ENCODE measurements around the gene SND1. TPM values are rescaled to one million over a fixed set of nuclear protein-coding genes. Genes with fewer than 3 reads are reported as not detected.
A peak's percentile ranks its signal among the peaks of the same experiment; 100 is the strongest.

Gene SND1
- total RNA-seq, 1 experiment from 2014 or later = 218 TPM

DNA sequence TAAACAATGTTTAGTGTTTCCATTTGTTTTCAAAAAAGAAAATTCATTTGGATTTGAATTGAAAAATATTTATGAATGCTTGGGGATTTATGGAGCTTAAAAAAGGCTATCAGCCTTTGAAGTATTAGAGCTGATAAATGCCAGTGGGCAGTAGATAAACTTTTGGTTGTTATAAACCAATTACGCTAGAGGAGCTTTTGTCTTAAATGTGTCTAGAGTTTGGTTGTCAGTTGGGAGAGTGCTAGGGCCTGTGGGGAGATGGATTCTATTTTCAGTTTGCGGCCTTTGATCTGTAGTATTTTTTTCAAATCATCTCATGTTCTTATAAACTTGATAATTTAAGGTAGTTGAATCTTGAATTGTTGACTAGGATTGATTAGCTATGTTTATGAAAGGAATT lies 104.0 kb downstream of the SND1 start:
- no peak overlapping the region for H3T11ph ChIP-seq (ENCODE audit: low read length)
- no peak overlapping the region for H3K9ac ChIP-seq (ENCODE audit: extremely low read depth, insufficient read length, low read length)
- TF ChIP-seq, protein P1, sequence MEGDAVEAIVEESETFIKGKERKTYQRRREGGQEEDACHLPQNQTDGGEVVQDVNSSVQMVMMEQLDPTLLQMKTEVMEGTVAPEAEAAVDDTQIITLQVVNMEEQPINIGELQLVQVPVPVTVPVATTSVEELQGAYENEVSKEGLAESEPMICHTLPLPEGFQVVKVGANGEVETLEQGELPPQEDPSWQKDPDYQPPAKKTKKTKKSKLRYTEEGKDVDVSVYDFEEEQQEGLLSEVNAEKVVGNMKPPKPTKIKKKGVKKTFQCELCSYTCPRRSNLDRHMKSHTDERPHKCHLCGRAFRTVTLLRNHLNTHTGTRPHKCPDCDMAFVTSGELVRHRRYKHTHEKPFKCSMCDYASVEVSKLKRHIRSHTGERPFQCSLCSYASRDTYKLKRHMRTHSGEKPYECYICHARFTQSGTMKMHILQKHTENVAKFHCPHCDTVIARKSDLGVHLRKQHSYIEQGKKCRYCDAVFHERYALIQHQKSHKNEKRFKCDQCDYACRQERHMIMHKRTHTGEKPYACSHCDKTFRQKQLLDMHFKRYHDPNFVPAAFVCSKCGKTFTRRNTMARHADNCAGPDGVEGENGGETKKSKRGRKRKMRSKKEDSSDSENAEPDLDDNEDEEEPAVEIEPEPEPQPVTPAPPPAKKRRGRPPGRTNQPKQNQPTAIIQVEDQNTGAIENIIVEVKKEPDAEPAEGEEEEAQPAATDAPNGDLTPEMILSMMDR (conservative IDR thresholded peaks at IDR 0.05) = no peak
- 0 out of 2 replicates have a peak, but pooled peaks cover 2% of the 10 kb centered on the region for H3K4me1 ChIP-seq (ENCODE audit: insufficient read depth, low read length)
- no peak overlapping the region for H3K23ac ChIP-seq (ENCODE audit: insufficient read length, low read depth, low read length)
- H3K79me1 ChIP-seq (ENCODE audit: insufficient read depth, low read depth, low read length, poor library complexity, severe bottlenecking) = no peaks in the 10 kb centered on the region
- H3K9me3 ChIP-seq (ENCODE audit: control insufficient read depth, low read depth, low read length) = no peaks in the 10 kb centered on the region
- no peaks in the 10 kb centered on the region for H3K9me3 Mint-ChIP-seq
- H3K79me2 ChIP-seq (ENCODE audit: insufficient read depth, low read length) = peaks cover 6% of the 10 kb centered on the region; the same call in 1 of the 2 replicates
- no peak overlapping the region for H2BK20ac ChIP-seq (ENCODE audit: low read depth, low read length, poor library complexity, severe bottlenecking)
- no peak overlapping the region for H3K4me3 Mint-ChIP-seq
- no peak overlapping the region for H3K27ac ChIP-seq (ENCODE audit: insufficient read length, low read depth, low read length)
- no peaks in the 10 kb centered on the region for H3K27me3 Mint-ChIP-seq (ENCODE audit: low read depth)
- H3K56ac ChIP-seq (ENCODE audit: insufficient read length, low read depth, low read length) = no peak overlapping the region
- no peak overlapping the region for H3K14ac ChIP-seq (ENCODE audit: insufficient read depth, low read length)
- H2BK5ac ChIP-seq (ENCODE audit: insufficient read length, low read length) = no peak overlapping the region
- H3K36me3 Mint-ChIP-seq (ENCODE audit: insufficient read depth in 1 of 3, low read depth in 3 of 3) = no peaks in the 10 kb centered on the region
- H2BK12ac ChIP-seq (ENCODE audit: insufficient read length, low read depth, low read length) = no peak overlapping the region
- no peak overlapping the region for H3K4ac ChIP-seq (ENCODE audit: low read depth, low read length)
- DNase-seq = no peak
- H3K23me2 ChIP-seq (ENCODE audit: insufficient read length, low read depth, low read length, poor library complexity, severe bottlenecking) = no peaks in the 10 kb centered on the region
- H4K91ac ChIP-seq (ENCODE audit: insufficient read length, low read depth, low read length) = no peak overlapping the region
- no peak overlapping the region for H2BK120ac ChIP-seq (ENCODE audit: low read depth, low read length, poor library complexity, severe bottlenecking)
- H3K27ac Mint-ChIP-seq = peak overlapping the region in 1 of 3 experiments; percentile 5; a peak in 1 of 7 replicates
- H2AFZ ChIP-seq (ENCODE audit: low read length) = no peak overlapping the region
- H4K5ac ChIP-seq (ENCODE audit: insufficient read length, low read depth, low read length) = no peak overlapping the region
- H3K4me2 ChIP-seq (ENCODE audit: insufficient read depth, insufficient read length, low read length) = no peak overlapping the region
- H3K27me3 ChIP-seq (ENCODE audit: insufficient read depth, low read length) = no peaks in the 10 kb centered on the region
- H4K8ac ChIP-seq (replicated peaks; ENCODE audit: insufficient read length, low read depth, low read length) = no peak overlapping the region
- H3K18ac ChIP-seq (ENCODE audit: insufficient read length, low read depth, low read length) = no peak overlapping the region
- peaks cover 34 to 38% of the 10 kb centered on the region in 2 experiments for H3K4me1 Mint-ChIP-seq
- no CpG with 5 or more reads among the region's 2 CpGs for WGBS (ENCODE audit: extremely low coverage, insufficient read length, low lambda C conversion rate)
- no peaks in the 10 kb centered on the region for H4K20me1 ChIP-seq (ENCODE audit: control insufficient read depth, insufficient read depth, insufficient read length)
- H2AK5ac ChIP-seq (ENCODE audit: insufficient read length, low read length) = no peak overlapping the region
- no peak overlapping the region for H2BK15ac ChIP-seq (ENCODE audit: low read depth, low read length)

Data from H9 (cell line).